RPMI8226 (cell line): ENCODE measurements around the gene COA7.
"Not testable (repeated sequence)": the region's sequence is repeated elsewhere in the genome, so short reads cannot be mapped to it uniquely, and the experiment has no call there.

ENCODE experiments used
- DNase-seq: peaks from one replicate; pipeline ENCODE4 v3.0.0-alpha.2; 2015

The COA7 gene

GRCh38 chr1:52697795-52698674 lies at the start of gene COA7:
Gene COA7 (minus strand): TSS chr1:52698347. CDS start chr1:52698326, 21 bp downstream.
- peak; percentile 93 for DNase-seq

- no peak for DNase-seq
Measured at GRCh38 chr1:52747450-52747849, 49.3 kb upstream of the COA7 start.

- no peak for DNase-seq
Measured at GRCh38 chr1:52746189-52746588, 48.0 kb upstream of the COA7 start.

GRCh38 chr1:52741259-52741658 lies 43.1 kb upstream of the COA7 start:
- no peak for DNase-seq

- no peak for DNase-seq
Measured at GRCh38 chr1:52739699-52740467, 41.7 kb upstream of the COA7 start.

GRCh38 chr1:52738893-52739292 lies 40.7 kb upstream of the COA7 start:
- no peak for DNase-seq

- DNase-seq: no peak
Measured at GRCh38 chr1:52738148-52738547, 40.0 kb upstream of the COA7 start.

- not testable (repeated sequence) for DNase-seq
Measured at GRCh38 chr1:52735371-52735770, 37.2 kb upstream of the COA7 start.

GRCh38 chr1:52733368-52733767 lies 35.2 kb upstream of the COA7 start:
- DNase-seq: no peak

- no peak for DNase-seq
Measured at GRCh38 chr1:52727956-52728656, 30.0 kb upstream of the COA7 start.

GRCh38 chr1:52727114-52727586 lies 29.0 kb upstream of the COA7 start:
- no peak for DNase-seq

GRCh38 chr1:52726265-52727113 lies 28.3 kb upstream of the COA7 start, which contains the start of gene ZYG11B:
Gene ZYG11B (plus strand): TSS chr1:52726453. CDS start chr1:52726654, 201 bp downstream.
- DNase-seq: peak; percentile 95

GRCh38 chr1:52725903-52726264 lies 27.7 kb upstream of the COA7 start:
- no peak for DNase-seq

GRCh38 chr1:52723260-52723659 lies 25.1 kb upstream of the COA7 start:
- DNase-seq: peak; percentile 29

GRCh38 chr1:52715296-52715695 lies 17.1 kb upstream of the COA7 start:
- DNase-seq: not testable (repeated sequence)

GRCh38 chr1:52713590-52713989 lies 15.4 kb upstream of the COA7 start:
- no peak for DNase-seq

GRCh38 chr1:52709016-52709415 lies 10.9 kb upstream of the COA7 start:
- DNase-seq: no peak

- no peak for DNase-seq
Measured at GRCh38 chr1:52707927-52708655, 9.9 kb upstream of the COA7 start.

- DNase-seq: no peak
Measured at GRCh38 chr1:52706941-52707926, 9.1 kb upstream of the COA7 start.

GRCh38 chr1:52706136-52706670 lies 8.1 kb upstream of the COA7 start:
- no peak for DNase-seq
